GM23248 (cell line): ENCODE results near the gene COL23A1.

ENCODE experiments used
- EZH2 ChIP-seq: fragments of 200-600 bp; sonication (generic); IDR thresholded peaks from 2 replicates; pipeline ENCODE4 v1.6.1; 2018; ENCODE audit warnings: antibody characterized with exemption, mild to moderate bottlenecking; ENCODE audit not compliant: insufficient read depth, poor library complexity, severe bottlenecking
- EZH2phosphoT487 ChIP-seq: fragments of 200-600 bp; sonication (generic); IDR thresholded peaks from 2 replicates; pipeline ENCODE4 v1.6.1; 2018; ENCODE audit warnings: antibody characterized with exemption, moderate library complexity, mild to moderate bottlenecking, low read depth; ENCODE audit not compliant: insufficient read depth

DNA sequence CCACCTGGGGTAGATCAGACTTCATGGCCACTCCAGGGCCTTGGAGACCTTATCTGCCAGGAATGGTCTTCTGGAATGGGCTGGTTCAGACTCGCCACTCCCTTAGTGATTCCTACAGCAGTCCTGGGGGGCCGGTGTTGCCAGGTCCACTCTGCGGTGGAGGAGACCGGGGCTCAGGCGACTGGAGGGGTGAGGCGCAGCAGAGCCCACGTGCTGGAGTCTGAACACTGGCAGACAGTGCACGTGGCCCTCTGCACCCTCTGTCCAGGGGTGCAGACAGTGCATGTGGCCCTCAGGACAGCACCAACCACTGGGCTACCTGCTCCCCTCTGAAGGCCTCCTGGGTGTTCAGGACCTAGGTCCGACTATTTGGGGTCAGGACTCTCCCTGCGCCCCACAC, 262.7 kb downstream of the COL23A1 start:
- TF ChIP-seq EZH2phosphoT487 (no peak), EZH2 (no peak)
